ENCODE data around the gene TLE3.

GRCh38 chr15:70060214-70060992 is 37.3 kb downstream of the TLE3 start:
- TF ChIP-seq POLR2AphosphoS5 (IDR thresholded peaks at IDR 0.05) (no peak), POLR2A (IDR thresholded peaks at IDR 0.05) (no peak), CTCF (IDR thresholded peaks at IDR 0.05) (no peak)
